ENCODE data around the gene NUDC.

The NUDC gene

GRCh38 chr1:26900815-26901511, 20.6 kb upstream of the NUDC start:
- TF ChIP-seq CTCF (IDR thresholded peaks at IDR 0.05; ENCODE audit: low read depth, low read length) = no peak
- H3K4me3 ChIP-seq (ENCODE audit: low read depth, low read length) = peak overlapping the region; percentile 97

DNA sequence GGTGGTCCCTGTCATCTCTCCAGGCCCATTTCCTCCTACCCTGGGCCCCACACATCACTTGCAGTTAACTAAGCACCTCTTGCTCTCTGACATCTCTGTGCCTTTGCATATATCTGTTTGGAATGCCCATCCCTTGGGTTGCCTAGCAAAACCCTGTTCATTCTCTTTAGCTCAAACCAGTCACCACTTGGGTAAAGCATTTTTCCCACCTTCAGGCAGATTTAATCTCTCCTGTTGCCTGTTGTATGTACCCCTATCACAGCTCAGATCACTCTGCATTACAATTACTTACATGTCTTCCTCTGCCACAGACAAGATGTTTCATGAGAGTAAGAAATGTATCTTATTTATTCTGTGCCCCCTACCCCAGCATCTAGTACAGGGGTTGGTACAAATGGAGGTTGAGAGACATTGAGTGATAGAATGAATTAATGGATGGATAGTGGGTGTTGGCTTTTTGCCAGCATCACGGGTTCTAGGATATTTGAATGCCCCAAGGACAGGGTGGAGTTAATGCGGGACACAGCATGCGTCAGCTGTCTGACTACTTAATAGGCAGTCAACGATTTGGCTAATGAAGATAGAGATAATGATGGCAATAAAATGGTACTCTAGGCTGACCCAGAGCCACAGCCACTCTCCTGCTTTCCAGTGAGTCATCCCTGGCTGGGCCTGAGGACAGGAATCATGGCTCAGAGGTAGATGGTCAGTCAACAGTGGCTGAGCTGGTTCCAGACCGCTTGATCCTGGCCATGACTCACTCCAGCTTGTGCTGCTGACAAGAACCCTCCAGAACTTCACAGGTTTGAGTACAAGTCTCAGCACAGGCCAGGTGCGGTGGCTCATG, 14.2 kb upstream of the NUDC start:
- no peak overlapping the region for H3K4me3 ChIP-seq (ENCODE audit: low read depth, low read length)
- TF ChIP-seq CTCF (IDR thresholded peaks at IDR 0.05; ENCODE audit: low read depth, low read length) = no peak

GRCh38 chr1:26909951-26910342, 11.6 kb upstream of the NUDC start:
- H3K4me3 ChIP-seq (ENCODE audit: low read depth, low read length) = no peak overlapping the region
- TF ChIP-seq CTCF (IDR thresholded peaks at IDR 0.05; ENCODE audit: low read depth, low read length) = no peak

DNA sequence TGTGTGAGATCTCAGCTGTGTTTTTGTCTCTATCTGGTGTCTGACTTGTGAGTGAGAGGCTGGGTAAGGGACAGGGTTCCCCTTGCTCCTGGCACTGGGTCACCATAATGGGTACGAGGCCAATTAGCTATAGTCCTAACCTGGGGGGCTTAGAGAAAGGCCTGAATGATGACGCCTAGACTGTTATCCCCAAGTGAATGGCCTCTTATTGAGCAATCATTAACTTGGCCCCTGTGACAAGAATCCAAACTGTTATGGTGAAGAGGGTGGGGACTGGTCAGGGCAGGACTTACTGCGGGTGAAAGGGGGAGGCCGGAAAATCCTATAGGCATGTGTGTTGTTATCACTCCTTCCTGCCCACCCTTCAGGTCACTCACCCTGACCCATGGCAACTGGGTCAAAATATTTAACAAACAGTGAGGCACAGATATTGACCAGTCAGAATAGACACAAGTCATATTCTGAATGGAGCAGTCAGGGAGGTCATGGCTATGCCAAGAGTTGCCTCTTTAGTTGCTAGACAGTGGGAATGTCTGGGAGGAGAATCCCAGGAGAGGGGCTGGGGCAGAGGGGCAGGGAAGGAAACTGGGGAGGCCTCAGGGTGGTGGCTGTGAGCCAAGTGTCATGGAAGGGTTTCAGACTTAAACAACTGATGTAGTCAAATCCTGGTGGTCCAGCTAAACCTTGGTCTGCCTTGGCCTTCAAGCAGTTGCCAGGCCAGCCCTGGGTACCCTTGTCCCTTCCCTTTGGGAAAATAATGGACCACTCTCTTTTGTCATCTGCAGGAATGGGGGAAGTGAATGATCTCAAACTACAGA, 11.0 kb upstream of the NUDC start:
- no peak for TF ChIP-seq CTCF (IDR thresholded peaks at IDR 0.05; ENCODE audit: low read depth, low read length)

DNA sequence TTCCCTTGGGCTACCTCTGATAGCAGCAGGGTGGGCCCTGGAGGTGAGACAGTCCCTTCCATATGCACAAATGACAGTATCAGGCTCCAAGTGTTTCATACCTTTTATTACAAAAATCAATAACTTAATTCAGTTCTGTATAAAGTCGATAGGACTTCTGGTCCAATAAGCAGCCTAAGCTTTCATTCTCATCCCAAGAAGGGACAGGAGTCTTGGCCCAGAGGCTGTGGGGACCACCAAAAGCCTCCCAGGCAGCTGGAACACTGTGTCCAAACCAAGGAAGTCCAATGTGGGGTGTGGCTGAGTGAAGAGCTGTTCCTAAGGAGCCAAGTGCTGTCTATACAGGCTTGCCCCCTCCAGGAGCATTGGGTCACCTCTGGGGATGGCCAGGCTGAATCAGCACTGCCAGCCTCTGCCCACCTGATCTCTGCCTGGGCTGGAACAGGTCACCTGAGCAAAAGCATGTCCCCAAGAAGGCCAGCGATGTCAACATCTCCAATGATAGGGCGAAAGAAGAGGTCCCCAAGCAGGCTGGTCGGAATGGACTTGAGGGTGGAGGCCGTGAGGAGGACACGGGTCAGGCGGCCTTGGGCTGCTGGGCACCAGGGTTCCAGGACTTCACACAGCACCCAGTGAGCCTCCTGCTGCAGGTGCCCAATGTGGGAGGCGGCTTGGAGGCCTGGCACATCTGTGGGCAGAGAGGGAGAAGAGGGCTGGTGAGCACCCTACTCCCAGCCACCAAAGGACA, 10.0 kb upstream of the NUDC start:
- H3K4me3 ChIP-seq (ENCODE audit: low read depth, low read length) = no peak overlapping the region
- no peak for TF ChIP-seq CTCF (IDR thresholded peaks at IDR 0.05; ENCODE audit: low read depth, low read length)

More for the DNA sequence above, 11.0 kb upstream of the NUDC start:
- H3K4me3 ChIP-seq (ENCODE audit: low read depth, low read length) = no peak overlapping the region

DNA sequence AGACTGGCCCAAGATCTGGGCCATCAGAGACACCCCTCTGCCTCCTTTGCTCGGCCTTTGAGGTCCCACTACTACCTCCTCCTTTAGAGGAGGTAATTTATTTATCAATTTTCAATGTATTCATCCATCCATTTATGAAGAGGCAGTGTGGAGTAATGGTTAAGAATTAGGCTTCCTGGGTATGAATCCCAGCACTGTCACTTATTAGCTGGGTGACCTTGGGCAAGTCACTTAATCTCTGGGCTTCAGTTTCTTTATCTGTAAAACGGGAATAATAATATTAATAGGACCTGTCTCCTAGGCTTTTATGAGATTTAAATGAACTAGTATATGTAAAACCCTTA, 9.4 kb upstream of the NUDC start:
- TF ChIP-seq CTCF (IDR thresholded peaks at IDR 0.05; ENCODE audit: low read depth, low read length) = no peak
- no peak overlapping the region for H3K4me3 ChIP-seq (ENCODE audit: low read depth, low read length)
